HEK293 (cell line): ENCODE measurements around the gene RHOF.

ENCODE experiments used
- CTCF ChIP-seq: fragments of 450-650 bp; formaldehyde crosslinking; IDR thresholded peaks from 2 replicates; pipeline ENCODE4 v1.5.1; 2016; ENCODE audit warnings: missing biosample characterization, missing genetic modification characterization
- KLF9 ChIP-seq: fragments of 450-650 bp; formaldehyde crosslinking; IDR thresholded peaks from 2 replicates; pipeline ENCODE4 v1.5.1; 2016; ENCODE audit warnings: missing biosample characterization, missing genetic modification characterization, low read depth
- ZBTB20 ChIP-seq: fragments of 450-650 bp; formaldehyde crosslinking; IDR thresholded peaks from 2 replicates; pipeline ENCODE4 v1.5.1; 2016; ENCODE audit warnings: missing biosample characterization, missing genetic modification characterization
- ZBTB21 ChIP-seq: fragments of 450-650 bp; formaldehyde crosslinking; IDR thresholded peaks from 2 replicates; pipeline ENCODE4 v1.5.1; 2017; ENCODE audit warnings: missing biosample characterization, missing genetic modification characterization
- ZNF24 ChIP-seq: fragments of 450-650 bp; formaldehyde crosslinking; IDR thresholded peaks from 2 replicates; pipeline ENCODE4 v1.5.1; 2016; ENCODE audit warnings: missing biosample characterization, missing genetic modification characterization
- ZSCAN5A ChIP-seq: fragments of 450-650 bp; formaldehyde crosslinking; IDR thresholded peaks from 2 replicates; pipeline ENCODE4 v1.5.1; 2016; ENCODE audit warnings: missing biosample characterization, missing genetic modification characterization

GRCh38 chr12:121826318-121827150 is 33.0 kb upstream of the RHOF start:
- TF ChIP-seq ZBTB21 (tag by site-specific recombination): no peak
- TF ChIP-seq ZNF24 (tag by site-specific recombination): no peak
- no peak for TF ChIP-seq CTCF (tag by site-specific recombination)
- no peak for TF ChIP-seq ZBTB20 (tag by site-specific recombination)
- no peak for TF ChIP-seq ZSCAN5A (tag by site-specific recombination)
- no peak for TF ChIP-seq KLF9
